K562 (cell line): ENCODE data around the gene FSTL3. TPM values are rescaled to one million over a fixed set of nuclear protein-coding genes. Genes with fewer than 3 reads are reported as not detected.

Experiments used
- BRCA1 ChIP-seq, 2 experiments: fragments of 450-650 bp in 1 of 2; sonication (generic) in 1 of 2; formaldehyde crosslinking in 1 of 2; IDR thresholded peaks; 2 replicates each; pipeline versions ENCODE4 v1.5.0 to v1.6.1; 2017 to 2020; ENCODE audit warnings: mild to moderate bottlenecking in 1 of 2, missing genetic modification reagents in 1 of 2
- CBX8 ChIP-seq: fragments of 200-600 bp; sonication (generic); IDR thresholded peaks from 2 replicates; pipeline ENCODE4 v1.6.1; 2012; ENCODE audit warnings: borderline replicate concordance, mixed run types, low read depth, mild to moderate bottlenecking, moderate library complexity, mixed read lengths, low read length, control low read depth, inconsistent platforms; ENCODE audit not compliant: poor library complexity, severe bottlenecking; ENCODE audit errors: extremely low read depth
- CEBPZ ChIP-seq: fragments of 150-350 bp; IDR thresholded peaks from 2 replicates; pipeline ENCODE4 v1.6.1; 2014; ENCODE audit warnings: low read depth, mild to moderate bottlenecking, low read length, borderline replicate concordance
- CREM ChIP-seq: IDR thresholded peaks from 2 replicates; pipeline ENCODE4 v1.6.1; 2014; ENCODE audit warnings: antibody characterized with exemption, low read depth
- ELF2 ChIP-seq: fragments of 250-450 bp; sonication (Bioruptor Pico); IDR thresholded peaks from 2 replicates; pipeline ENCODE4 v1.5.0; 2021; ENCODE audit warnings: mild to moderate bottlenecking
- ESRRA ChIP-seq: fragments of 450-650 bp; IDR thresholded peaks from 2 replicates; pipeline ENCODE4 v1.6.1; 2014; ENCODE audit warnings: low read depth, mild to moderate bottlenecking, moderate library complexity, borderline replicate concordance
- HDAC1 ChIP-seq, 2 experiments: fragments of 450-650 bp; IDR thresholded peaks; 2 replicates each; pipeline ENCODE4 v1.6.1; 2016 to 2017; ENCODE audit warnings: inconsistent platforms in 1 of 2, mild to moderate bottlenecking in 1 of 2, moderate library complexity in 1 of 2
- HMGN3 ChIP-seq: IDR thresholded peaks from 2 replicates; pipeline ENCODE4 v1.6.1; 2011; ENCODE audit warnings: borderline replicate concordance, low read depth, mild to moderate bottlenecking, mixed read lengths, low read length; ENCODE audit not compliant: insufficient read length; ENCODE audit errors: extremely low read depth
- JUND ChIP-seq, 2 experiments: IDR thresholded peaks; 2 replicates in 1 of 2; 3 replicates in 1 of 2; pipeline ENCODE4 v1.6.1; 2011; ENCODE audit warnings: borderline replicate concordance in 2 of 2, low read depth in 2 of 2, low read length in 2 of 2, improper control_type of control experiment in 1 of 2, missing biosample characterization in 1 of 2, missing genetic modification characterization in 1 of 2, missing genetic modification reagents in 1 of 2
- L3MBTL2 ChIP-seq: fragments of 450-650 bp; IDR thresholded peaks from 2 replicates; pipeline ENCODE4 v1.6.1; 2016; ENCODE audit warnings: mild to moderate bottlenecking, moderate library complexity
- MLX ChIP-seq, 2 experiments: fragments of 450-650 bp in 1 of 2; sonication (generic) in 1 of 2; formaldehyde crosslinking; conservative IDR thresholded peaks; 2 replicates each; pipeline versions ENCODE4 v1.4.0 to v1.8.1; 2020 to 2022; ENCODE audit warnings: mild to moderate bottlenecking in 1 of 2, missing genetic modification reagents in 1 of 2
- MYC ChIP-seq, 2 experiments: fragments of 250-450 bp in 1 of 2; sonication (Bioruptor Pico) in 1 of 2; IDR thresholded peaks; 2 replicates each; pipeline versions ENCODE4 v1.5.1 to v1.6.1; 2012 to 2021; ENCODE audit warnings: low read depth in 2 of 2, borderline replicate concordance in 1 of 2, improper control_type of control experiment in 1 of 2, low read length in 1 of 2, mild to moderate bottlenecking in 1 of 2, moderate library complexity in 1 of 2
- NRF1 ChIP-seq, 2 experiments: fragments of 450-650 bp; IDR thresholded peaks in 1 of 2; conservative IDR thresholded peaks in 1 of 2; 2 replicates each; pipeline ENCODE4 v1.6.1; 2014; ENCODE audit warnings: mild to moderate bottlenecking in 2 of 2
- PREB ChIP-seq: sonication (generic); formaldehyde crosslinking; IDR thresholded peaks from 2 replicates; pipeline ENCODE4 v1.8.1; 2023; ENCODE audit warnings: mild to moderate bottlenecking, missing genetic modification reagents
- TAF1 ChIP-seq: IDR thresholded peaks from 2 replicates; pipeline ENCODE4 v1.6.1; 2011; ENCODE audit warnings: mild to moderate bottlenecking, low read length, moderate library complexity; ENCODE audit not compliant: insufficient read depth, control insufficient read depth, severe bottlenecking; ENCODE audit errors: extremely low read depth
- TGIF2 ChIP-seq: sonication (generic); formaldehyde crosslinking; IDR thresholded peaks from 2 replicates; pipeline ENCODE4 v1.8.1; 2022; ENCODE audit warnings: mild to moderate bottlenecking, missing genetic modification reagents, moderate library complexity
- polyA plus RNA-seq, 8 experiments: library from polyadenylated mRNA; depleted of rRNA in 4 of 8; stranded (reverse) in 5 of 8; unstranded in 3 of 8; fragments of >200 nt; fragmentation: Nextera tagmentation in 2 of 8; fragmentation: Illumina TruSeq in 1 of 8; extraction: Ambion mirVana in 2 of 8; extraction: Trizol in 1 of 8; gene quantifications; 2 replicates each; pipeline versions ENCODE4 v1.2.1 to v1.2.3, GENCODE V29; 2011 to 2014; ENCODE audit warnings: inconsistent platforms in 1 of 8, missing spikeins in 1 of 8
- total RNA-seq, 7 experiments: library from RNA; depleted of rRNA in 6 of 7; stranded (reverse); fragments of >200 nt in 6 of 7; fragmentation: Illumina TruSeq in 2 of 7; extraction: Trizol in 2 of 7; gene quantifications; 2 replicates each; pipeline versions ENCODE4 v1.2.1 to v1.2.3, GENCODE V29; 2011 to 2021; ENCODE audit warnings: low replicate concordance in 1 of 7

The FSTL3 gene
- total and polyA plus RNA-seq, 9 of the 15 experiments (the other 6 are each of a cell fraction or from before 2014, with no cell fraction given), result 0.35 to 6.8 (median 4.2) TPM; not detected in 1

GRCh38 chr19:662207-662961 is 13.8 kb upstream of the FSTL3 start (continued):
- TF ChIP-seq MLX (CRISPR knock-in tag; conservative IDR thresholded peaks at IDR 0.05), result 0 out of 4 replicates have a peak, but pooled peaks of 1 of the 2 experiments have one; percentile 80
- TF ChIP-seq PREB (CRISPR knock-in tag), result 0 out of 2 replicates have a peak, but pooled peaks have one; percentile 66
- TF ChIP-seq NRF1 (conservative IDR thresholded peaks at IDR 0.05 in 1 of 2, IDR thresholded peaks at IDR 0.05 in 1 of 2), result peak in 1 of 2 experiments; percentile 21; a peak in 1 of 4 replicates
- TF ChIP-seq ELF2 (CRISPR knock-in tag), result peak; percentile 53; the same call in 1 of the 2 replicates
- no peak for TF ChIP-seq BRCA1 (IDR thresholded peaks at IDR 0.05)
- TF ChIP-seq BRCA1 (CRISPR knock-in tag; IDR thresholded peaks at IDR 0.05), result 0 out of 2 replicates have a peak, but pooled peaks have one; percentile 62
- TF ChIP-seq CEBPZ, result no peak
- TF ChIP-seq TGIF2 (CRISPR knock-in tag), result peak; percentile 74; the same call in 1 of the 2 replicates
- peak; percentile 81 for TF ChIP-seq L3MBTL2
- TF ChIP-seq CBX8, result no peak
- TF ChIP-seq JUND (IDR thresholded peaks at IDR 0.05; ENCODE audit: borderline replicate concordance, low read depth, low read length), result 0 out of 2 replicates have a peak, but pooled peaks have one; percentile 12
- TF ChIP-seq JUND (tag; IDR thresholded peaks at IDR 0.05; ENCODE audit: borderline replicate concordance, low read depth, low read length), result no peak; the same call in 2 of the 3 replicates
- TF ChIP-seq MYC (IDR thresholded peaks at IDR 0.05; ENCODE audit: low read depth, low read length), result peak; percentile 95
- TF ChIP-seq MYC (CRISPR knock-in tag; IDR thresholded peaks at IDR 0.05; ENCODE audit: borderline replicate concordance, low read depth), result no peak
- TF ChIP-seq HMGN3, result peak; percentile 12
- TF ChIP-seq CREM, result peak; percentile 41; the same call in 1 of the 2 replicates
- TF ChIP-seq TAF1, result peak; percentile 26
- TF ChIP-seq HDAC1 (IDR thresholded peaks at IDR 0.05), result peak in 1 of 2 experiments; percentile 81; a peak in 2 of 4 replicates
- 0 out of 2 replicates have a peak, but pooled peaks have one; percentile 18 for TF ChIP-seq ESRRA
